SK-N-SH treated with all-trans-retinoic acid at 6 μM for 48 hours (cell line): ENCODE data around the gene C1orf56.

Experiments used
- GLIS3 ChIP-seq: fragments of 250-450 bp; sonication (Bioruptor Pico); IDR thresholded peaks from 2 replicates; pipeline ENCODE4 v1.5.0; 2020; ENCODE audit warnings: mild to moderate bottlenecking, moderate library complexity
- OSR1 ChIP-seq: fragments of 250-450 bp; sonication (Bioruptor Pico); IDR thresholded peaks from 2 replicates; pipeline ENCODE4 v1.8.0; 2022; ENCODE audit warnings: moderate library complexity, mild to moderate bottlenecking, inconsistent platforms
- TOX ChIP-seq: fragments of 250-450 bp; sonication (Bioruptor Pico); IDR thresholded peaks from 2 replicates; pipeline ENCODE4 v1.8.0; 2021; ENCODE audit warnings: mild to moderate bottlenecking, moderate library complexity, borderline replicate concordance
- TF ChIP-seq, protein P1 (sequence below): fragments of 250-450 bp; sonication (Bioruptor Pico); IDR thresholded peaks from 2 replicates; pipeline ENCODE4 v1.8.0; 2020; ENCODE audit warnings: mild to moderate bottlenecking, moderate library complexity, borderline replicate concordance
- TF ChIP-seq, protein P2 (sequence below): fragments of 250-450 bp; sonication (Bioruptor Pico); IDR thresholded peaks from 2 replicates; pipeline ENCODE4 v1.5.1; 2021; ENCODE audit warnings: mild to moderate bottlenecking, moderate library complexity

DNA sequence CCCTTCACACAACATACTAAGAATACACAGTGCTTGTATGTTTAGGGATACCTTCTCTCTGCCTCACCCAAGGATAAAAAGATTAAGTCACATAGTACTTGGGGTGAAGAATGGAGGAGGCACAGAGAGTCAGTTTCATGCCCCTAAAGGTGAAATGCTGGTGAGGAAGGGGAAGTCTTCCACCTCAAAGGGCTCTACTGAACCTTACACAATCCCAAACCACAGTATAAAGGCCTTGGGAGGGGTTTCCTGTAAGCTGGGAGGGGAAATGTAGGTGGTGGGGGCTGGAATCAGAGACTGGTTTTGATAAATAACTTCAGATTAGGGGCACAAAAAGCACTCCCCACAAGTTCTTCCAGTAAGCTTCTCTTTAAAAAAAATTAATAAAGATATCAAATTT, 44.4 kb upstream of the C1orf56 start:
- TF ChIP-seq, protein P1, sequence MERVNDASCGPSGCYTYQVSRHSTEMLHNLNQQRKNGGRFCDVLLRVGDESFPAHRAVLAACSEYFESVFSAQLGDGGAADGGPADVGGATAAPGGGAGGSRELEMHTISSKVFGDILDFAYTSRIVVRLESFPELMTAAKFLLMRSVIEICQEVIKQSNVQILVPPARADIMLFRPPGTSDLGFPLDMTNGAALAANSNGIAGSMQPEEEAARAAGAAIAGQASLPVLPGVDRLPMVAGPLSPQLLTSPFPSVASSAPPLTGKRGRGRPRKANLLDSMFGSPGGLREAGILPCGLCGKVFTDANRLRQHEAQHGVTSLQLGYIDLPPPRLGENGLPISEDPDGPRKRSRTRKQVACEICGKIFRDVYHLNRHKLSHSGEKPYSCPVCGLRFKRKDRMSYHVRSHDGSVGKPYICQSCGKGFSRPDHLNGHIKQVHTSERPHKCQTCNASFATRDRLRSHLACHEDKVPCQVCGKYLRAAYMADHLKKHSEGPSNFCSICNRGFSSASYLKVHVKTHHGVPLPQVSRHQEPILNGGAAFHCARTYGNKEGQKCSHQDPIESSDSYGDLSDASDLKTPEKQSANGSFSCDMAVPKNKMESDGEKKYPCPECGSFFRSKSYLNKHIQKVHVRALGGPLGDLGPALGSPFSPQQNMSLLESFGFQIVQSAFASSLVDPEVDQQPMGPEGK (CRISPR knock-in tag) = no peak
- TF ChIP-seq OSR1 (CRISPR knock-in tag) = no peak
- TF ChIP-seq GLIS3 = no peak
- TF ChIP-seq, protein P2, sequence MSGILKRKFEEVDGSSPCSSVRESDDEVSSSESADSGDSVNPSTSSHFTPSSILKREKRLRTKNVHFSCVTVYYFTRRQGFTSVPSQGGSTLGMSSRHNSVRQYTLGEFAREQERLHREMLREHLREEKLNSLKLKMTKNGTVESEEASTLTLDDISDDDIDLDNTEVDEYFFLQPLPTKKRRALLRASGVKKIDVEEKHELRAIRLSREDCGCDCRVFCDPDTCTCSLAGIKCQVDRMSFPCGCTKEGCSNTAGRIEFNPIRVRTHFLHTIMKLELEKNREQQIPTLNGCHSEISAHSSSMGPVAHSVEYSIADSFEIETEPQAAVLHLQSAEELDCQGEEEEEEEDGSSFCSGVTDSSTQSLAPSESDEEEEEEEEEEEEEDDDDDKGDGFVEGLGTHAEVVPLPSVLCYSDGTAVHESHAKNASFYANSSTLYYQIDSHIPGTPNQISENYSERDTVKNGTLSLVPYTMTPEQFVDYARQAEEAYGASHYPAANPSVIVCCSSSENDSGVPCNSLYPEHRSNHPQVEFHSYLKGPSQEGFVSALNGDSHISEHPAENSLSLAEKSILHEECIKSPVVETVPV (CRISPR knock-in tag) = no peak
- TF ChIP-seq TOX (CRISPR knock-in tag) = no peak
